ENCODE measurements around the gene GLRA3. TPM values are rescaled to one million over a fixed set of nuclear protein-coding genes. Genes with fewer than 3 reads are reported as not detected.

The GLRA3 gene
- total RNA-seq, 2 donors from 2014 or later: not detected

DNA sequence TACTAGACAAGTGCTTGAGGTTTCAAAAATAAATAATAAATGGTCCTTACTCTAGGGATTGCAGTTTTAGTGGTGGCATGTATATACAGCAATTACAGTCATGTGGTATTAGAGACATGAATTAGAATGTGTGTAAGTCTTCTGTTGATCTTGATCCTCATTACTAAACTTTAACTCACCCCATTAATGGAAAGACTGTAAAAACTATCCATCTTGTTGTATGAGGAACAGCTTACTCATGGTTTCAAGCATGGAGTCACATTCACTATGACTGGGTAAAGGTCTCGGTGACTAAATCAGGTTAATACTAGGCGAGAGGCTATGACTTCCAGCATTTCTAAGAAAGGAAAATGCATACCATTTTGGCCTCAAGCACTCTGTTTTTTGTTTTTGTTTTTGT is 199.8 kb downstream of the GLRA3 start:
- intact Hi-C loops (cut with DNase I, micrococcal nuclease): no loop called here
- no peak for ATAC-seq
- no peak for DNase-seq

DNA sequence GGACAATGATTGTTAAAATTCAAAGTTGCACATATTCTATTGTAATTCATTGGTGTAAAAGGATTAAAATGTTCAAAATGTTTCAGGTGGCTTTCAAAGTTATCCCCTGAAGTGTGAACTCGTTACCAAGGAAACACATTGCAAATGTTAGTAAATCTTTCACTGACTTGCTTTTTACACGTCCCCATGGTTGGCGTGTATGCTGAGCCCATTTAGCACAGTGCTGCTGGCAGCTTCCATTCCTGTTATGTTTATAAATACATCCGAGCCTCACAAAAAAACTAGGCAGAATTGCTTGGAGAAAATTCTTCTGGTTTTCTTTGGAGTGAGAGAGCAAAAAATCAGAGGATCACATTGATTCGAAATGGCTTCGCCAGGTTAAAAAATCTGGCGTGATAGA is 200.9 kb downstream of the GLRA3 start:
- intact Hi-C loops (cut with DNase I, micrococcal nuclease): no loop called here
- ATAC-seq (no peak), DNase-seq (no peak)

DNA sequence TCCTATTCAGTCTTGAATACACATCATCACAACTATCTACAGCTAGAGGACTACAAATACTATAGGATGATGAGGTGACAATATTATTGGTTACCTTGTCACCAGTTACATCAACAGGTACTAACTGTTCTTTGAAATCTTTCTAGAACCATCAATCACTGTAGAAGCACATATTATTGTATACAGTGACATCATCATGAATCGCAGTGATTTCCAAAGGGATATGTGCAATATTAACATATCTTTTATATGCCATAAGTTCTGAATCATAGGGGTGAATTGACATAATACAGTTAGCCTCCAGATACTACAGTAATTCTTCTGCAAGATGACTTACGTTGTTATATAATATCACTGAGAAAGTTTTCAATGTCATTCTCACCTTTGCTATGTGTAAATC is 201.6 kb downstream of the GLRA3 start:
- DNase-seq: no peak
- no peak for ATAC-seq
- intact Hi-C loops (cut with DNase I, micrococcal nuclease): no loop called here

DNA sequence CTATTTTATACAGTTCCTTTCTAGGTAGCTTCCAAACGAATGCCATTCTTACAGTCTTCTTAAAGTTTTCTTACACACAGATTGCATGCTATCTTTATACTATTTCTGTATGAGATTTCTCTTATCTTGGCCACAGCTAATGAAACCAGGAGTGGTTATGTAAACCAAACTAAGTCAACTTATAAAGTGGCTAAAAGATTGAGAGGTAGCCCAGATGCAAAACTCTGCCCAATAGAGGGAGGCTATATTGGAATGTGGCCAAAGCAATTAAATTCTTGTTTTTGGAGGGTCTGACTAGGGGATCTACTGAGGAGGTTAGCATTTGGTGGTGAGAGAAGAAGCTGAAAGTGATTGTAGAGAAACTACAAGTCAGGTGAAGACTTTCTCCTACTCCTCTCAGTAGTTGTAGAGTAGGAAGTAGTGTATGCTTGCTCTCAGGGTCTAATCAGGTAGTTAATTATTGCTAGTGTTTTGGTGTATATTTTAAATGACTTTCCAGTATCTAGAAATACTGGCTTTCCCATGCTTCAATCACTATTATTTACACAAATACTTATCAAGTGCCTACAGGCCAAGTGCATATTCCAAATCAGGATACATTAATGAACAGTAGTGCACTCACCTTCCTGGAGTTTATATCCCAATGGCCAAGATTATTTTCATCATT is 202.6 kb downstream of the GLRA3 start:
- intact Hi-C loops (cut with DNase I, micrococcal nuclease): no loop called here
- DNase-seq: no peak
- ATAC-seq: peak; percentile 52

- intact Hi-C loops (cut with DNase I, micrococcal nuclease): no loop called here
- ATAC-seq (no peak), DNase-seq (no peak)
Observed at GRCh38 chr4:174616661-174617060, 212.4 kb downstream of the GLRA3 start.

GRCh38 chr4:174613979-174614378 is 215.1 kb downstream of the GLRA3 start:
- no peak for DNase-seq
- no peak for ATAC-seq
- intact Hi-C loops (cut with DNase I, micrococcal nuclease): no loop called here

- ATAC-seq (no peak), DNase-seq (no peak)
- intact Hi-C loops (cut with DNase I, micrococcal nuclease): no loop called here
Observed at GRCh38 chr4:174611792-174612191, 217.3 kb downstream of the GLRA3 start.

DNA sequence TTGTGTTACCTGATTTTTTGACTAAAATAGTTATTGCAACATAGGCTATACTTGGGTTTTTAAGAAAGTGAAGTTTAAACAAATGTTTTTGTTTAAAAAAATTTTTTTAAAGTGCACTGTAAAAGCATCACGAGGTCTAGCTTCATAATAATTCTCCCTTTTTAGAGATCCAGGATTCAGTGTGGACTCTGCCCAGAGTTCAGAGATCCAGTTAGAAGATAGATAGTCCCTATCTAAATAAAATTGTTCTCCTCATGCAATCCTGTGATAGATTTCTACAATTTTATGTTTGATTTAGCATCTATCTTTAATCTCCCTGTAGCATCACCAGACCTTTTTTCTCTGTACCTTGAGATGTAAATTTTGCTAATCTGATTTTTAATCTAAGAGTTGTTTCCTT is 221.3 kb downstream of the GLRA3 start:
- no peak for DNase-seq
- no peak for ATAC-seq
- intact Hi-C loops (cut with DNase I, micrococcal nuclease): no loop called here

DNA sequence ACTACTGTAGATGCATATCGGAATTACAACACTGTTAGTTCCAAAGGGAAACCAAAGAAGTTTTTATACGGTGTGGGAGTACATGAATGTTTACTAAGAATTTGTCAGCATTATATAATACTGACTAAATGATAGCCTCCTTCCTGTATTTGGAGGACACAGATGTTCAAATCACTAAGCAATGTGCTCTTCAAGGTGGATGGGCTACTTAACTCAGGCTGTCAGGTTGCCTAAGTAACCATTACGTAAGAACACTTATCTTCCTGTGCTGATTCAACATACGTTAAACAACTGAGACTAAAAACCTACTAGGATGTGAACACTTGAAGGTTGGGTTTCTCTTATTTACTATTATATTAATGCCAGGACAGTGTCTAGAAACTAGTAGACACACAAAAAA is 224.8 kb downstream of the GLRA3 start:
- intact Hi-C loops (cut with DNase I, micrococcal nuclease): no loop called here
- ATAC-seq (no peak), DNase-seq (no peak)

DNA sequence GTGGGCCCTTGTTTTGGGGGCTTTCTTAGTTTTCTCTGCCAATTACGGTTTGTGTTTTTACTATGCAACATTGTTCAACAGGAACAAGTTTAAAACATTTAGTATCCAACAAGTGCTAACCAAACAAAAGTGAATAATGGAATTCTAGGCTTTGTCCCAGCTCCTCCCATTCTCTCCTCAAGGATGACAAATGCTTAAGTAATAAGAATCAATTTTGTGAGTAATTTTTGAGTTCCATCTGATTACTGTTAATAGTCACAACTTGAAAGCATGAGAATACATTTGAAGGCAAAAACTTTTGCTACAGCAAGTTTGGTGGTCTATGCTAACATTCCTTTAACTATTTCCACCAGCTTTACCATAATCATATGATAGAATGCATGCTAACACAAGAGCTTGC is 228.7 kb downstream of the GLRA3 start:
- ATAC-seq (no peak), DNase-seq (no peak)
- intact Hi-C loops (cut with DNase I, micrococcal nuclease): no loop called here

GRCh38 chr4:174598800-174599199 is 230.2 kb downstream of the GLRA3 start:
- intact Hi-C loops (cut with DNase I, micrococcal nuclease): no loop called here
- ATAC-seq: no peak
- DNase-seq: no peak

DNA sequence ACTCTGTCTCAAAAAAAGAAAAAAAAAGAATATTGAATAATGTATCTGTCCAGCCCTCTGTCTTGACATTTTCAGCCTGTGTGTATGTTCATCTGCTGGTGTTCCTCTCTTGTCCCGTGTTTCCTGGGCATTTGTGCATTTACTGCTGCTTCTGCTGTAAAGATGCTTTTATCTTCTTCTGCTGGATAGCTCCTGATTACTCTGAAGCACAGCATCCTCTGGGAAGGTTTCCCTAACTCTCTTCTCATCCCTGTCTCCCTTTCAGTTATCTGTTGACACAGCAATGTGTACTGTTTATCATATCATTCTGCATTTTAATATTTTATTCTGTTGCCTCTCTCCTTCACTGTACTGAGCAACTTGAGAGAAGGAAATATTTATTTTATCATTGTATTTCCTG is 232.5 kb downstream of the GLRA3 start:
- intact Hi-C loops (cut with DNase I, micrococcal nuclease): no loop called here
- ATAC-seq: no peak
- DNase-seq: no peak

DNA sequence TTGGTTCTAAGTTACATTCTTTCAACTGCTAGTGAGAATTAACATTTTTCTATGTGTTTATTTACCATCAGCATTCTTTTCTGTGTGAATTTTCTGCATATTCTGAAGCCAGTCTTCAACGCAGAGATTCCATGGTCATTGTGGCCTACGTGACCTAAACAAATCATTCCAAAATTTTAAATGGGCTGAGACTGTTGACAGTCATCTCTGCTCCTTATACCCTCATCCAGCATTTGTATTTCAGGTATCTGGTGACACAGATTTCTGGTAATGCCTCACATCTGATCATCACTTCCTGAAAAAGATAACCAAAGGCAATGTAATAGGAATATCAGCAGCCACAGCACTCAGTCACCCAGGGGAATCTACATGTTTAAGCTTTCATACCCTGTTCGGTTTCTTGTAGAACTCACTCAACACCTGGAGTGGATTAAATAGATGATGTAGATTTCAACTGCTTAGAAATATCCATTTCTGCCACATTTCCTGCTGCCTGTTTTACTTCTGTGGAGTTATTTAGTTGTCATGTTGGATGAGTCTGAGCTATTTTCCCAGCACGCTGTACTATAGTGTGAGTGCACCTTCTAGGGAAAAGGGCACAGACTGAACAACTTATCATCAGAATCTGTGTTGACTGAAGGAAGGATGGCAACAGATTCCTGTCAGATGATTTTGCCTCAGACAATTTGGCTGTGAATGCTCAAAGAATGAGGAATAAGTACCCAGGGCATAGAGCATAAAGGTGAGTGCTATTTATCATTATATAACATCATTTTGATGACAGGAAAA is 233.7 kb downstream of the GLRA3 start:
- ATAC-seq: no peak
- intact Hi-C loops (cut with DNase I, micrococcal nuclease): no loop called here

DNA sequence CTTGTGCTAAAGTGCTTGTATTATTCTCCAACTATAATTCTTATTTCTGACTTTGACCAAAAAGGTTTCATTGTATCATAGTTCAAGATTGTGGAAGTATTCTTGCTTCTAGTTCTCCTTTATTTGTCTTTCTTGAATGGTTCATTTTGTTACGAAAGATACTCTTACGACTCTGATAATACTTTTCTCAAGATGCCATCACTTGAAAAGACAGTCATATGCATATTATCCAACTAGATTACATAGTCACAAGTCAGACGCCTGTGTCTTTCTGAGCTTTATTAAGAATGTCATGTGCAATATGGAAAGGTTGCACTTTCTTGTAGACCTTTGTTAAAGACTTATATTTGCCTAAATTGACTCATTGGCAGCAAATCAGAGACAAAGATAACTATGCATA is 235.3 kb downstream of the GLRA3 start:
- intact Hi-C loops (cut with DNase I, micrococcal nuclease): no loop called here
- no peak for ATAC-seq
- no peak for DNase-seq

More for the DNA sequence above, 233.7 kb downstream of the GLRA3 start:
- DNase-seq: no peak

DNA sequence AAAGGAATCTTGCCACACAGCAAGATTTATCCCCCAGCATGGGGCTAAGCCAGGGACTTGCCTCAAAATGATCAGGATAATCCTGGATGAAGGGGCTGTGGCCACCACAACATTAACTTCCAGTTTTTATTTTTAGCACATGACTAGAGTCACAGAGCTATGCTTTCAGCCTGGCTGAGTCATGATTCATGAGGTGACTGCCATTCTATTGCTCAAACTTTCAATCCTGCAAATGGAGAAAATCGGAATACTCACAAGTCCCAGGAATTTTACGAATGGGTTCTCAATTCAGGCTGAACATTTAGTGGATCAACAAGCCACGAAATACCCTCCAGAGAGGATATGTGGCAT is 236.1 kb downstream of the GLRA3 start:
- intact Hi-C loops (cut with DNase I, micrococcal nuclease): no loop called here
- DNase-seq: no peak
- ATAC-seq: no peak

- DNase-seq: no peak
- ATAC-seq: no peak
- intact Hi-C loops (cut with DNase I, micrococcal nuclease): no loop called here
Observed at GRCh38 chr4:174592256-174592984, 236.6 kb downstream of the GLRA3 start.

DNA sequence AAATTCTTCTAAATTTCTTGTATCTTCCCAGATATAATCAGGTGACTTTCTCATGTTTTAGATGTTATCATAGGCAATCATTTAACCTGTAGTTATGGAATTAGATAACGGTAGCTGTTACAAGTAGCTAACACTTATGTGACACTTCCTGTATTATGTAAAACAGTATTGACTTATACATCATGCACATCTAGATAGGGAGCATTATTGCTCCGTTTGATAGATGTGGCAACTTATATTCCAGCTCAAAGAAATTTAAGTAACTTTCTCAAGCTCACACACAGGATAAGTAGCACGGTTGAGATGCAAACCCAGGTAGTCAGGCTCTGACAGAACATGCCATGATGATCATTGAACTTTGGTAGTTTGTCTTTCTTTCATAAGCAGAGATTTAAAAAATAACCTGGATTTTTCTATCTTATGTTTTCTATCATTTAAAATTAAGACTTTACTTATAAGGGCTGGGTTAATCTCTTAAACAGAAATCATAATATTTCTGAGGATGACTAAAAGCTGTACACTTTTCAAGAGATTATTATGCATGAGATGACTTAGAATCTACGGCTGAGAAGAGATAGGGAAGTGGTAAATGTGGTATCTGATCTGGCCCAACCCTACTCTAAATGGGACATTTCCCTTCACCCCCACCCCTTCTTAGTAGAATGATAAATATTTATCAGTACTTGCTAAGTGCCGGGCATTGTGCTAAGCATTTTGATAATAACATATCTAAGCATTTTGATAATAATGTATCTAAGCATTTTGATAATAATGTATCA is 237.6 kb downstream of the GLRA3 start:
- intact Hi-C loops (cut with DNase I, micrococcal nuclease): no loop called here
- DNase-seq: no peak
- no peak for ATAC-seq

GRCh38 chr4:174590336-174590735 is 238.7 kb downstream of the GLRA3 start:
- ATAC-seq: no peak
- intact Hi-C loops (cut with DNase I, micrococcal nuclease): no loop called here

More at GRCh38 chr4:174590336-174590735, 238.7 kb downstream of the GLRA3 start:
- no peak for DNase-seq
